Sciatic nerve (tissue), 2 donors: ENCODE data around the gene BNIP3. TPM values are rescaled to one million over a fixed set of nuclear protein-coding genes. Genes with fewer than 3 reads are reported as not detected.
A peak's percentile ranks its signal among the peaks of the same experiment; 100 is the strongest.
"Not testable (repeated sequence)": the region's sequence is repeated elsewhere in the genome, so short reads cannot be mapped to it uniquely, and the experiment has no call there.

Source experiments
- ATAC-seq: fragments of 200-7000 bp; cut with Tn5 transposase; one replicate; pipeline ENCODE4 v1.9.1; 2020; ENCODE audit warnings: mild to moderate bottlenecking, moderate library complexity
- DNase-seq: peaks from one replicate; pipeline ENCODE4 v3.0.0-alpha.2; 2020; ENCODE audit warnings: low spot score
- intact Hi-C: fragments of 100-400 bp; cut with DNase I; formaldehyde crosslinking; loops from one replicate; pipeline ENCODE4 v1.14.2; 2022
- total RNA-seq: library from RNA; stranded (reverse); fragmentation: NEBNext Ultra II Directional; extraction: Animal tissue kit (Norgen Biotek cat#: 25700); gene quantifications from one replicate; pipeline ENCODE4 v1.2.1, GENCODE V29; 2021
- donor health status: DM: no; HTN: no; CAD: no.
- donor health status: DM: no; HTN: no; CAD: no.

Gene BNIP3
- total RNA-seq, 1 donor from 2014 or later = 37.9 TPM

DNA sequence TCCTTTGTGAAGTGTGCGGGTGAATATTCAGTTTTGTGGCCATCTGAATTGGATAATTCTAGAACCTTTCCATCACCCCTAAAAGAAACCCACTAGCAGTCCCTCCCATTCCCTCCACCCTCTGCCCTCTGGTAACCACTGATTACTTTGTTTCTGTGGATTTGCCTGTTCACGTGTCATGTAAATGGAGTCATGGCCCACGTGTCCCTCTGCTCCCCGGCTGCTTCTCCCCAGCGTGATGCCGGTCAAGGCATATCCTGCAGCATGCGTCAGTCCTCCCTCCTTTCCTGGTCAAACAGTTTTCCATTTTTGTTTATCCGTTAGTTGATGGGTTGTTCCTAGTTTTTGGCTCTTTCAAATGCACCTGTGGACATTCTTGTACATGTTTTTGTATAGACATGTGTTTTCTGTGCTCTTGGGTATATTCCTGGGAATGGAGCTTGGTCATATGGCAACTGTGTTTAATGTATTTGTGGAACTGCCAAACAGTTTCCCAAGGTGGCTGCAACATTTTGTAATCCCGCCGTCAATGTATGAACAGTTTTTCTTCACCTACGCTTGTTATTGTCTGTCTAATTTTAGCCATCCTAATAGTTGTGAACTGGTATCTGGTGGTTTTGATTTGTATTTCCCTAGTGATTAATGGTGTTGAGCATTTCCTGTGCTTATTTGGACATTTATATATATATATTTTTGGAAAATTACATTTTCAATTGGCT lies 58.5 kb downstream of the BNIP3 start:
- intact Hi-C loops = no loop called here
- DNase-seq (peak; percentile 14), ATAC-seq (no peak)

DNA sequence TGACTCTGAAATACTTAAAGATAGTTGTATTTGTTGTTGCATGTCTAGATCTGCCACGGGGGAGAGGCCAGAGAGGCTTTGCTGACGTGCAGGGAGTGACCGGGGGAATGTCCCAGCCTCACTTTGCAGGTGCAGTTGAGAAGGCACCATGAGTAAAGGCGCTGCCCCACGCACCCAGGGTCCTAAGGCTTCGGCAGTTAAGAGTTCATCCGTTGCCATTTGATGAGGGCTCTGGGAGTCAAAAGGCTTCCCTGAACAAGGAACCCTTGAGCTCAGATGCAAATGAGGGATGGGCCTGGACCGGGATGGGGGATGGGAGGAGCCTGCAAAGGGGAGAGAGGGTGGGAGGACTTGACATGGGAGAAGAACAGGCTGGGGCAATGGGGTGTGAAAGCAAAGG lies 60.5 kb downstream of the BNIP3 start:
- ATAC-seq (no peak), DNase-seq (peak; percentile 26)
- intact Hi-C loops = no loop called here

DNA sequence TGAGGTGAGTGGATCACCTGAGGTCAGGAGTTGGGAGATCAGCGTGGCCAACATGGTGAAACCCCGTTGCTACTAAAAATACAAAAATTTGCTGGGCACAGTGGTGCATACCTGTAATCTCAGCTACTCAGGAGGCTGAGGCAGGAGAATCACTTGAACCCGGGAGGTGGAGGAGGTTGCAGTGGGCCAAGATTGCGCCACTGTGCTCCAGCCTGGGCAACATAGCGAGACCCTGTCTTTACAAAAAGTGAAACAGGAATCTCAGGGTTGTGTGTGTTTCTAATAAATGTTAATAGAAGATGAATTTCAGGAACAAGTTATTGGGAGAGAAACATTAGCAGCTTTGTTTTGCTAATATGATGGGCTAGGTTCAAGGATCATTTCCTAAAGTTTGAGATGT lies 61.0 kb downstream of the BNIP3 start:
- intact Hi-C loops = no loop called here
- DNase-seq = no peak
- no peak for ATAC-seq

DNA sequence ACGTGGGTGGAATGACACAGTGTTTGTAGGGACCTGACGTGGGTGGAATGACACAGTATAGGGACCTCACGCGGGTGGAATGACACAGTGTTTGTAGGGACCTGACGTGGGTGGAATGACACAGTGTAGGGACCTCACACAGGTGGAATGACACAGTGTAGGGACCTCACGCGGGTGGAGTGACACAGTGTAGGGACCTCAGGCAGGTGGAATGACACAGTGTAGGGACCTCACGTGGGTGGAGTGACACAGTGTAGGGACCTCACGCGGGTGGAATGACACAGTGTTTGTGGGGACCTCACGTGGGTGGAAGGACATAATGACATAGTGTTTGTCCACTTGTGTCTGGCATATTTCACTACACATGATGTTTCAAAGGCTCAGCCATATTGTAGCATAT lies 61.6 kb downstream of the BNIP3 start:
- ATAC-seq = no peak
- intact Hi-C loops = no loop called here
- DNase-seq = peak; percentile 18

DNA sequence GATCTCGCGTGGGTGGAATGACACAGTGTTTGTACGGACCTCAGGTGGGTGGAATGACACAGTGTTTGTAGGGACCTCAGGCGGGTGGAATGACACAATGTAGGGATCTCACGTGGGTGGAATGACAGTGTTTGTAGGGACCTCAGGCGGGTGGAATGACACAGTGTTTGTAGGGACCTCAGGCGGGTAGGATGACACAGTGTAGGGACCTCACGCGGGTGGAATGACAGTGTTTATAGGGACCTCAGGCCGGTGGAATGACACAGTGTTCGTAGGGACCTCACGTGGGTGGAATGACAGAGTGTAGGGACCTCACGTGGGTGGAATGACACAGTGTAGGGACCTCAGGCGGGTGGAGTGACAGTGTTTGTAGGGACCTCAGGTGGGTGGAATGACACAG lies 62.3 kb downstream of the BNIP3 start:
- DNase-seq, ATAC-seq, intact Hi-C loops: not testable (repeated sequence)

Other genes with a start within 250 kb of the BNIP3 start
- gene PPP2R2D, start 80.9 kb downstream of the BNIP3 start, total RNA-seq = 30.1 TPM
- gene JAKMIP3, start 84.0 kb upstream of the BNIP3 start, total RNA-seq = 1.1 TPM
- 0.31 TPM for gene DPYSL4, start 205.0 kb upstream of the BNIP3 start, total RNA-seq